IMR-90 (cell line): ENCODE data around the gene TMPRSS13. TPM values are rescaled to one million over a fixed set of nuclear protein-coding genes. Genes with fewer than 3 reads are reported as not detected.

Source experiments
- ATAC-seq: fragments of 200-7000 bp; cut with Tn5 transposase; 2 replicates; pipeline ENCODE4 v1.9.1; 2020; ENCODE audit warnings: low read depth, mild to moderate bottlenecking, moderate library complexity
- BruUV-seq: library from RNA; stranded (reverse); fragments of 400-500 nt; replicated peaks from 2 replicates; lab custom pipeline; 2021; lab: Mats Ljungman, UMichigan
- CTCF ChIA-PET: fragments of 300-600 bp; formaldehyde crosslinking; extraction: SDS; loops from one replicate; lab custom pipeline; 2021; ENCODE audit warnings: antibody characterized with exemption; lab: Yijun Ruan, JAX
- POLR2A ChIA-PET: fragments of 300-600 bp; sonication (Branson Sonifier 250); formaldehyde crosslinking; loops from one replicate; lab custom pipeline; 2022; ENCODE audit warnings: antibody characterized with exemption; ENCODE audit not compliant: unreplicated experiment; lab: Charles Lee
- DNase-seq: peaks from one replicate; pipeline ENCODE4 v3.0.0; 2013
- H2AFZ ChIP-seq: replicated peaks from 2 replicates; pipeline ENCODE3; 2013; ENCODE audit warnings: low read length, mild to moderate bottlenecking; ENCODE audit not compliant: poor library complexity
- H2AK5ac ChIP-seq: 2 replicates; pipeline ENCODE4 v1.6.1; 2013; ENCODE audit warnings: low read depth, low read length, inconsistent platforms
- H2AK9ac ChIP-seq: replicated peaks from 2 replicates; pipeline ENCODE3; 2013; ENCODE audit warnings: mild to moderate bottlenecking, low read depth, low read length, moderate library complexity; ENCODE audit not compliant: poor library complexity
- H2BK120ac ChIP-seq: 2 replicates; pipeline ENCODE4 v1.6.1; 2013; ENCODE audit warnings: low read depth, low read length, inconsistent platforms
- H2BK15ac ChIP-seq: 3 replicates; pipeline ENCODE4 v1.6.1; 2013; ENCODE audit warnings: low read depth, low read length, inconsistent platforms
- H2BK20ac ChIP-seq: 2 replicates; pipeline ENCODE4 v1.6.1; 2013; ENCODE audit warnings: low read depth, mild to moderate bottlenecking, inconsistent platforms, low read length, moderate library complexity
- H2BK5ac ChIP-seq: 2 replicates; pipeline ENCODE4 v1.6.1; 2013; ENCODE audit warnings: mild to moderate bottlenecking, low read depth, low read length, inconsistent platforms; ENCODE audit not compliant: poor library complexity, severe bottlenecking
- H3K14ac ChIP-seq: replicated peaks from 2 replicates; pipeline ENCODE4 v1.6.1; 2013; ENCODE audit warnings: low read depth, low read length, inconsistent platforms
- H3K18ac ChIP-seq: 2 replicates; pipeline ENCODE4 v1.6.1; 2013; ENCODE audit warnings: low read depth, low read length, control low read depth
- H3K23ac ChIP-seq: 2 replicates; pipeline ENCODE4 v1.6.1; 2013; ENCODE audit warnings: low read depth, low read length, inconsistent platforms
- H3K27ac ChIP-seq: 2 replicates; pipeline ENCODE4 v1.5.1; 2013; ENCODE audit warnings: mild to moderate bottlenecking, control low read depth, low read length; ENCODE audit not compliant: insufficient read depth
- H3K27me3 ChIP-seq: 2 replicates; pipeline ENCODE4 v1.6.1; 2013; ENCODE audit warnings: low read length; ENCODE audit not compliant: control insufficient read depth, insufficient read depth
- H3K36me3 ChIP-seq: 2 replicates; pipeline ENCODE4 v1.6.1; 2013; ENCODE audit warnings: low read length, mixed read lengths; ENCODE audit not compliant: control insufficient read depth, insufficient read depth
- H3K4ac ChIP-seq: 2 replicates; pipeline ENCODE4 v1.6.1; 2013; ENCODE audit warnings: low read depth, low read length, inconsistent platforms
- H3K4me1 ChIP-seq: 2 replicates; pipeline ENCODE4 v1.6.1; 2013; ENCODE audit warnings: low read length, mixed read lengths; ENCODE audit not compliant: control insufficient read depth, insufficient read depth
- H3K4me2 ChIP-seq: 2 replicates; pipeline ENCODE4 v1.6.1; 2013; ENCODE audit warnings: low read depth, mild to moderate bottlenecking, control low read depth, low read length, moderate library complexity
- H3K4me3 ChIP-seq: 2 replicates; pipeline ENCODE4 v1.5.1; 2013; ENCODE audit warnings: low read depth, mild to moderate bottlenecking, control low read depth, low read length, moderate library complexity; ENCODE audit not compliant: insufficient read depth
- H3K56ac ChIP-seq: 2 replicates; pipeline ENCODE4 v1.6.1; 2013; ENCODE audit warnings: low read length, inconsistent platforms; ENCODE audit not compliant: insufficient read depth; ENCODE audit errors: extremely low read depth
- H3K79me1 ChIP-seq, 2 experiments: 2 replicates each; pipeline ENCODE4 v1.6.1; 2013; ENCODE audit warnings: low read length in 2 of 2, inconsistent platforms in 1 of 2, low read depth in 1 of 2
- H3K9ac ChIP-seq: 2 replicates; pipeline ENCODE4 v1.6.1; 2013; ENCODE audit warnings: low read depth, low read length, control low read depth
- H3K9me1 ChIP-seq: 2 replicates; pipeline ENCODE4 v1.6.1; 2013; ENCODE audit warnings: low read length, inconsistent platforms; ENCODE audit not compliant: insufficient read depth
- H3K9me3 ChIP-seq: 2 replicates; pipeline ENCODE4 v1.6.1; 2013; ENCODE audit warnings: low read length; ENCODE audit not compliant: control insufficient read depth, insufficient read depth
- H4K20me1 ChIP-seq: 2 replicates; pipeline ENCODE4 v1.6.1; 2013; ENCODE audit warnings: low read length, inconsistent platforms; ENCODE audit not compliant: insufficient read depth
- H4K5ac ChIP-seq: 2 replicates; pipeline ENCODE4 v1.6.1; 2013; ENCODE audit warnings: mild to moderate bottlenecking, low read depth, low read length, control low read depth
- H4K8ac ChIP-seq, 2 experiments: 2 replicates each; pipeline ENCODE4 v1.6.1; 2013; ENCODE audit warnings: low read depth in 2 of 2, low read length in 2 of 2, control low read depth in 1 of 2, inconsistent platforms in 1 of 2
- H4K91ac ChIP-seq: 2 replicates; pipeline ENCODE4 v1.6.1; 2013; ENCODE audit warnings: low read depth, low read length, inconsistent platforms; ENCODE audit not compliant: insufficient read depth
- CEBPB ChIP-seq: IDR thresholded peaks from 2 replicates; pipeline ENCODE4 v1.6.1; 2012; ENCODE audit warnings: low read depth, low read length, improper control_type of control experiment
- FOS ChIP-seq: fragments of 150-350 bp; IDR thresholded peaks from 2 replicates; pipeline ENCODE4 v1.6.1; 2016; ENCODE audit warnings: low read depth, low read length
- NFE2L2 ChIP-seq: fragments of 150-350 bp; IDR thresholded peaks from 2 replicates; pipeline ENCODE4 v1.6.1; 2016; ENCODE audit warnings: low read depth, mild to moderate bottlenecking, low read length
- POLR2A ChIP-seq: IDR thresholded peaks from 2 replicates; pipeline ENCODE4 v1.6.1; 2012; ENCODE audit warnings: mild to moderate bottlenecking, low read depth, low read length
- RCOR1 ChIP-seq: IDR thresholded peaks from 2 replicates; pipeline ENCODE4 v1.6.1; 2012; ENCODE audit warnings: mild to moderate bottlenecking, low read length, improper control_type of control experiment; ENCODE audit not compliant: insufficient replicate concordance
- WGBS, 2 experiments: methylation state at CpG; one replicate each; pipeline versions ENCODE4 v1.1.5 to v1.1.7; 2013; ENCODE audit warnings: missing lambda C conversion rate in 2 of 2; ENCODE audit not compliant: insufficient read length in 1 of 2; ENCODE audit errors: extremely low coverage in 2 of 2; 5-methylcytosine and 5-hydroxymethylcytosine counted together
- dilution Hi-C: fragments of 300-500 bp; cut with HindIII; formaldehyde crosslinking; loops from one replicate; pipeline ENCODE4 v1.14.3; 2018; ENCODE audit warnings: low sequenced_read_pairs; ENCODE audit not compliant: unreplicated experiment
- in situ Hi-C: fragments of 300-500 bp; cut with MboI; formaldehyde crosslinking; loops from 3 replicates; pipeline ENCODE4 v1.14.3; 2019; ENCODE audit warnings: low sequenced_read_pairs, inconsistent platforms, mixed read lengths
- intact Hi-C: fragments of 100-400 bp; cut with micrococcal nuclease; formaldehyde crosslinking; loops from 2 replicates; pipeline ENCODE4 v1.10.0; 2022
- polyA plus RNA-seq, 3 experiments: library from polyadenylated mRNA; depleted of rRNA; stranded (reverse); fragments of >200 nt; gene quantifications; 2 replicates each; pipeline ENCODE4 v1.2.3, GENCODE V29; 2012; ENCODE audit warnings: low replicate concordance in 1 of 3
- total RNA-seq: library from RNA; depleted of rRNA; stranded (reverse); fragments of >200 nt; gene quantifications from 2 replicates; pipeline ENCODE4 v1.2.3, GENCODE V29; 2012
- TF ChIP-seq, protein P1 (sequence below): fragments of 150-350 bp; IDR thresholded peaks from 2 replicates; pipeline ENCODE4 v1.6.1; 2016; ENCODE audit warnings: low read depth, mild to moderate bottlenecking, low read length, moderate library complexity, borderline replicate concordance
- TF ChIP-seq, protein P2 (sequence below): fragments of 150-350 bp; IDR thresholded peaks from 2 replicates; pipeline ENCODE4 v1.6.1; 2017; ENCODE audit warnings: mild to moderate bottlenecking, antibody characterized with exemption, low read length, low read depth

The TMPRSS13 gene
- total and polyA plus RNA-seq, 2 of the 4 experiments (the other 2 are of a cell fraction), result not detected

DNA sequence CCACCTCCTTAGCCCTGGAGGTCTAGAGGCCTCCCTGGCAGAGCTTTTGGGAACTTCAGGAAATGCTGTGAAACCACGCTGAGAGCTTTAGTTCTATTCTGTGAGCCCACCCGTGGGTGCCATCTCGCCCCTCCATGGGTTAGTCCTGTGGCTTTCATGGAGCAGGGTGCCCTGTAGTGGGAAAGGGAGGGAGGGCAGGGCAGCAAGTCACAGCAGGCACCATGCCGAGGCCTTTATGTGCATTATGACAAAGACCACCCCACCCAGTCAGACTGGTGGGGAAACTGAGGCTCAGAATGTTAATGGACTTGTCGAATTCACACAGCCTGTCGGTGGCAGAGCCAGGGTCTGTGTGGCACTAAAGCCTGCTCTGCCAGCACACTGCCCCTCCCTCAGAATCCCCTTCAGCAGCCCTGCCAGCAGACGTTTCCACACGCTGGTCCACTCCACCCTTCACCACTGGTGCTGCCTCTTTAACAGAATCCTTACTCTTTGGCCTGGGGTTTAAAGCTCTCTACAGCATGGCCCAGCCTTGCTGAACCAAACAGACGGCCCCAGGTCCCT lies 13.4 kb downstream of the TMPRSS13 start:
- Histone ChIP-seq H3K36me3 (no peaks in the 10 kb centered on the region), H3K9me1 (no peaks in the 10 kb centered on the region), H4K8ac (no peak overlapping the region), H2BK5ac (no peak overlapping the region), H2AK5ac (no peak overlapping the region), H3K4me2 (no peak overlapping the region), H3K23ac (no peak overlapping the region), H4K91ac (no peak overlapping the region), H4K5ac (no peak overlapping the region), H2AK9ac (no peak overlapping the region), H3K14ac (no peak overlapping the region), H2BK120ac (no peak overlapping the region), H3K18ac (no peak overlapping the region), H3K79me1 (no peaks in the 10 kb centered on the region), H2BK20ac (no peak overlapping the region), H2BK15ac (no peak overlapping the region), H3K27me3 (peaks cover 6% of the 10 kb centered on the region), H3K4ac (no peak overlapping the region), H3K9me3 (no peaks in the 10 kb centered on the region), H4K20me1 (no peaks in the 10 kb centered on the region), H2AFZ (peak overlapping the region; percentile 21), H3K4me3 (no peak overlapping the region), H3K56ac (no peak overlapping the region), H3K27ac (no peak overlapping the region), H3K4me1 (no peaks in the 10 kb centered on the region), H3K9ac (no peak overlapping the region)
- no peak for TF ChIP-seq FOS
- TF ChIP-seq RCOR1, result no peak
- TF ChIP-seq, protein P1, sequence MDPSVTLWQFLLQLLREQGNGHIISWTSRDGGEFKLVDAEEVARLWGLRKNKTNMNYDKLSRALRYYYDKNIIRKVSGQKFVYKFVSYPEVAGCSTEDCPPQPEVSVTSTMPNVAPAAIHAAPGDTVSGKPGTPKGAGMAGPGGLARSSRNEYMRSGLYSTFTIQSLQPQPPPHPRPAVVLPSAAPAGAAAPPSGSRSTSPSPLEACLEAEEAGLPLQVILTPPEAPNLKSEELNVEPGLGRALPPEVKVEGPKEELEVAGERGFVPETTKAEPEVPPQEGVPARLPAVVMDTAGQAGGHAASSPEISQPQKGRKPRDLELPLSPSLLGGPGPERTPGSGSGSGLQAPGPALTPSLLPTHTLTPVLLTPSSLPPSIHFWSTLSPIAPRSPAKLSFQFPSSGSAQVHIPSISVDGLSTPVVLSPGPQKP, result no peak
- no peak for TF ChIP-seq CEBPB
- TF ChIP-seq, protein P2, sequence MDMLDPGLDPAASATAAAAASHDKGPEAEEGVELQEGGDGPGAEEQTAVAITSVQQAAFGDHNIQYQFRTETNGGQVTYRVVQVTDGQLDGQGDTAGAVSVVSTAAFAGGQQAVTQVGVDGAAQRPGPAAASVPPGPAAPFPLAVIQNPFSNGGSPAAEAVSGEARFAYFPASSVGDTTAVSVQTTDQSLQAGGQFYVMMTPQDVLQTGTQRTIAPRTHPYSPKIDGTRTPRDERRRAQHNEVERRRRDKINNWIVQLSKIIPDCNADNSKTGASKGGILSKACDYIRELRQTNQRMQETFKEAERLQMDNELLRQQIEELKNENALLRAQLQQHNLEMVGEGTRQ, result no peak
- no peak for TF ChIP-seq NFE2L2
- no peak for TF ChIP-seq POLR2A
- ATAC-seq (no peak), DNase-seq (no peak)
- ChIA-PET POLR2A (no interaction called here), CTCF (no interaction called here)
- 0% methylated on average over 1 of the region's 9 CpGs; no CpG with 5 or more reads in 1 of the 2 experiments for WGBS, 2 experiments
- dilution Hi-C loops (no loop called here), intact Hi-C loops (no loop called here), in situ Hi-C loops (no loop called here)
- BruUV-seq, result no TSS peak
